Kidney capillary endothelial cell (primary cell): Measurements from ENCODE around the gene JMJD8.

Experiments used
- DNase-seq: peaks from one replicate; pipeline ENCODE4 v3.0.0-alpha.2; 2018; ENCODE audit warnings: low spot score

JMJD8 gene

DNA sequence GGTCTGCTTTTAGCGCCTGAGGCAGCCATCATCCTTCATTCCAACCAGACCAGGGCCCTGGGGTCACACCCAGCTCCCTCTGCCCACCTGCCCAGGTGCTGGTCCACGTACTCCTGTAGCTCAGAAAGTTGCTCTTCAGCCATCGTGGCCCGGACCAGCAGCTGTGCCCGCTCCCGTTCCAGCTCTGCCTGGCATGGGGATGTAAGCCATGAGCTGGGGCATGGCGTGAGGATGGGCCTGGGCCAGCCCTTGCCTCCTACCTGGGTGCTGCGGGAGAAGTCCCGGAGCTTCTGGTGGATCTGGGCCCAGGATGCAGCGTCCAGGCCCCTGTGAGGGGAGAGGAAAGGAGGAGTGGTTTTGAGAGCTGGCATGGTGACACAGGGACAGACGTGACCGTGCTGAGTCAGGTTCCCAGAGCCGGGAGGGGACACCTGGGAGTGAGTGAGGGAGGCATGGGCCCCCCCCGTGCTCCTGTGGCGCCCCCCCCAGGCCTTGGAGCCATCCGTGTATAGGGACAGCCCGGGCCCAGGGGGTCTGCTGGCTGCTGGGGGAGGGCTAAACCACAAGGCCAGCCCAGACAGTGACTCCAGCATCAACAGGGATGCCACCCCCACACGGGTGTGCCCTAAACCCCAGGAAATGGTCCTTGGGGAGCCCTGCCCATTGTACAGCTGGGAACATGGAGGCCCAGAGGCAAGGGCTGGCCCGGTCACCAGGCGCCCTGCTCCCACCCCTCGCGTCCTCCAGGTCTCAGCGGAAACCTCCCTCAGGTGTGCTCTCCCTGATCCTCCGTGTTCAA is 38.9 kb upstream of the JMJD8 start:
- DNase-seq: no peak

DNA sequence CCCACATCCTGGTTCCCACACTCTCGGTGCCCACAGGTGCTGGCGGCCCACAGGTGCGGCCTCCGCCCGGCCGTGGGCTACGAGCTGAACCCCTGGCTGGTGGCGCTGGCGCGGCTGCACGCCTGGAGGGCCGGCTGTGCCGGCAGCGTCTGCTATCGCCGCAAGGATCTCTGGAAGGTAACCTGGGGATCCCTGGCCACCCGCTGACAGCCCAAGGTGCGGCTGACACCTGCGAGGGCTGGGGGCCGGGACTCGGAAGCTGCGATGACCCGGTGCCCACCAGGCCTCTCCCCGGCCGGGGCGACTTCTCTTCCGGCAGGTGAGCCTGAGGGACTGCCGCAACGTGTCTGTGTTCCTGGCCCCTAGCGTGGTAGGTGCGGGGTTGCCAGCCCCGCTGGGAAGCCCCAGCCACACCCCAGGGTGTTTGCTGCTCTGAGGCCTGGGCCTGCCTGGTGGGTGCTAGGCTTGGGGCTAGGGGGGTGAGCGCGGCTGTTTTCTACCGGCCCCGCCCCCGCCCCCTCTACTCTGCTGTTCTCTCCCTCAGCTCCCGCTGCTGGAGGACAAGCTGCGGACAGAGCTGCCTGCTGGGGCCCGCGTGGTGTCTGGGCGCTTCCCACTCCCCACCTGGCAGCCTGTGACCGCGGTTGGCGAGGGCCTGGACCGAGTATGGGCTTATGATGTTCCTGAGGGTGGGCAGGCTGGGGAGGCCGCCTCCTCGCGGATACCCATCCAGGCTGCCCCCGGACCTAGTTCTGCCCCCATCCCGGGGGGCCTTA is 37.8 kb upstream of the JMJD8 start:
- no peak for DNase-seq

DNA sequence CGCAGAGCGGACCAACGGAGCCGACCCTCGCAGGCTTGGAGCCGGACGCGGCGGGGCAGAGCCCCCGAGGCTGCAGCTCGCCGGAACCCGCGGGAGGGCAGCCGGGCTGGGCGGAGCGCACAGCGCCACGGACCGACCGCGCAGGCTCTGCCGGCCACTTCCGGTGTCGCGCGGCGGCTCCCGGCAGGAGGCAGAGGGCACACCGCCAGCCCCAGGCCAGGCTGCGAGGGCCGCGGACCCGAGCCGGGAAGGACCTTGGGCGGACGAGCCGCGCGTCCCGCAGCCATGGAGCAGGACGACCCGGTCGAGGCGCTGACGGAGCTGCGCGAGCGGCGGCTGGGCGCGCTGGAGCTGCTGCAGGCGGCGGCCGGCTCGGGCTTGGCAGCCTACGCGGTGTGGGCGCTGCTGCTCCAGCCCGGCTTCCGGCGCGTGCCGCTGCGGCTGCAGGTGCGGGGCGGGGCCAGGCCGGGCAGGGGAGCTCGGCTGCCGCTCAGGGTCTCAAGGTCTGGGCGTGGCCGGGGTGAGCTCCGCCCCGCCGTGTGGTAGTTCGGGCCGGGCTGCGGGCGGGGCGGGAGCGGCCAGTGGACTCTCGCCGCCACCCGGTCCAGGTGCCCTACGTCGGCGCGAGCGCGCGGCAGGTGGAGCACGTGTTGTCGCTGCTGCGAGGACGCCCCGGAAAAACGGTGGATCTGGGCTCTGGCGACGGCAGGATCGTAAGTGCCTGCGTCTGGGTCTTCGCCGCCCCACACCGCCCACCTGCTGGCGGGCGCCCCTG is 37.0 kb upstream of the JMJD8 start, which contains the start of gene ANTKMT:
TSS of gene ANTKMT (plus strand) at position 157 of the 775 bp plus-strand sequence. CDS start at position 286, 129 bp downstream.
- DNase-seq: peak; percentile 50

DNA sequence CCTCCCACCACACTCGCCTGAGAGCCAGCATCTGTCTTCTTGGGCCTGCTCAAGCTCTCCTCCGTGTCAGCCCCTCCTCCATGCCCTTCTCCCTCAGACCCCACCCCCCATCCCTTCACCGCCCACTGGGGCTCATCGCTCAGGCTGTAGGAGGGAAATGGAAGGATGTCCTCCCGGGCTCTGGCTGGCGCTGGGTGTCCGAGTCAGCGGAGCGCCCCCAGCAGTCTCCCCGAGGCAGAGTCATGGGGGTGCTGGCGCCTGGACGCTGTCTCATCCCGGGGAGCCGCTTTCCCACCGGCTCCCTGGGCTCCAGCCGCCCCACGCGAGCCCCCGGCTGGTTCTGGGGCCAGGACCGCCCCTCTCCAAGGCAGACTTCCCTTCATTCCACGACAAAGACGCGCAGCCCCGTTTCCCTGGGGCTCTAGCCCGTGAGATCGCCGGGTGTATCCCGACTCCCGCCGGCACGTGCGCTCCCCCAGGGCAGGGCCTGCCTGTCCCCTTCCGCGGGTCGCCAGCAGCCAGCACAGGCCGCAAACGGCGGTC is 36.4 kb upstream of the JMJD8 start:
- peak; percentile 50 for DNase-seq

DNA sequence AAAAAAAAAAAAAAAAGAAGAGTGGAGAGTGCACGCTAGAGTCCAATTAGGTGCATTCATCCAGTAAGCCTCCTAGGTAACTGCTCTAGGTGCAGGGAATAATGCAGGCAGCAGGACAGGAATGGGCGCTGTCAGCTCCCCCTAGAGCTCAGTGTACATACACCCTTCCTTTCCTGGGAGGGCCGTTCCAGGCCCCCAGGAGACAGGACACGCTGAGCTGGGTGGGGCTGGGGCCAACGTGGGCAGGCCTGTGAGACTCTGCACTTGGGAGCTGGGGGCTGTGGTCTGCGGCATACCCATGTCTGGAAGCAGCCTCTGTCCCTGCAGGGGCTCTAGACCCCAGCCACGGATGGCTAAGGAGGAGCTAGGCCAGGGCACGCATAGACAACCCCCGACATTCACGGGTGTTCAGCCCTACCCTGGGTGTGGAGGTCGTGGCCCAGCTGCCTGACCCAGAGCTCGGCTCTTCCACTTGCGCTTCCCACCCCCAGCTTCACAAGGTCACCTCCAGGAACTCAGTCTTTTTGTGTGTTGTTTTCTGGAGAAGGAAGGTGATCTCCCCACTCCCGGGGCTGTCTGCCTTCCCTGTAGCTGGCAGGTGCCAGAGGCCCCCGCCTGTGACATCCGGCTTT is 35.8 kb upstream of the JMJD8 start:
- no peak for DNase-seq

DNA sequence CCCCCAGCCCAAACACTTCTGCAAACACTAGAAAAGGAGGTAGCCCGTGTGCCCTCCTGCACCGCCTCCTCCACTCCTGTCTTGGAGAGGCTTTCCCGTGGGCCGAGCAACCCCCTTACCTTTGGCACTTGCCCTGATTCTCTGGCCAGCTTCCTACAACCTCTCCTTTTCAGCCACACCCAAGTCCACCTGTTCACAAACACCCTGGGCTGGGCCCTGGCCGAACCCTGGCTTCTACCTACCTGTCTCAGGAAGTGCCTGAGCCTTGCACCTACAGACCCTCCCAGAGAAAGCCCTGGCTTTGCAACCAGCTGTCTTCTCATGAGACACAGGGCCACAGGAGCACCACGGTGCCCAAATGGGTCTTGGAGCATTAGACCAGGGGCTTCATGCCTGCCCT is 34.8 kb upstream of the JMJD8 start:
- no peak for DNase-seq

DNA sequence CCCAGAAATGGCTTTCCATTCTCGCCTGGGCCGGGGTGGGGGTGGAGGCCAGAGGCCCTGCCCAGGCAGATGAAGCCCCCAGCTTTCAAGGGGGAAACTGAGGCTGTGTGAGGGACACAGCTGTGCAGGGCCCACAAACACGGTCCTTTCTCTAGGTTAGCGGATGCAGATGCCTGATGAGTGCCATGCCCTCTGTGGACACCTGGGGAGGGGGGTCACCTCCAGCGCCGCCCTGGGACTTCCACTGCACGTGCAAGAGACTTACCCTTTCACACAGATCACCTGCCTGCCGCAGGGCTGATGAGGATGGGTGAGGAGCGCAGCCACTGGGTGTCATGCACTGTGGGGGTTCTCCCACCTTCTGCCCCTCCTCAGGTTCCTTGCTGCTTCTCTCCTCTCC is 34.3 kb upstream of the JMJD8 start:
- DNase-seq: no peak

DNA sequence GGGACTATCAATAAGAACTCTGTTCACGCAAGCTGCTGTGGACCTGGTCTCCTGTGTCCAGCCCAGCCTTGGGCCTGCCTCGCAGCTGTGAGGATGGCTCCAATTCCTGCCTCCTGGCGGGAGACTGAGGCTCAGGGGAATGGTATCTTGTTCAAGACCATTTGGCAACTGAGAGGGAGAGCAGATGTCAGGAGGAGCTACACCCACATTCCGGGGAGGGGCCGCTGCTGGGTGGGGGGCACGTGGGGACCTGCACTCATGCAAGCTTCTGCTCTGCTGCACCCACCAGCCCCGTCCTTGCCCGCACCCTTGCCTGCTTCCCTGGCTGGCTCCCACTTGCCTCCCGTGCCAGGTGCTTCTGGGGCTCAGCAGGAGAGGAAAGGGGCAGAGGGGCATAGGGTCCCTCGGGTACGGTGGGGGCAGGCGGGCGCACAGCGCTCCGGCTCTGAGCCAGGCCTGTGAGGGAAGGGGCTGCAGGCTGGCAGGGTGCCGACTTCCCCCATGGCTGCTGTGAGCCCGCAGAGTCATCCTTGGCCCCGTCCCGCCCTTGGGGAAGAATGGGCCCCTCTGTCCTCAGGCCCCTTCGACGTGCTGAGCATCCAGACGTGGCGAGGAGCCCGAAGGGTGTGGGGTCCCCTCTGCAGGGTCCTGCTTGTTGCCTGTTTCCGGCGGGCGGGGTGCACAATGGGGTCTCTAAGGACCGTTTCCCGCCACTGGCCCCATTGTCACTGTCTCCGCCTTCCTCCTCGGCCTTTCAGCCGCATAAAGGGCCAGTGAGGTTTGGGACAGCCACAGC is 33.5 kb upstream of the JMJD8 start:
- no peak for DNase-seq

DNA sequence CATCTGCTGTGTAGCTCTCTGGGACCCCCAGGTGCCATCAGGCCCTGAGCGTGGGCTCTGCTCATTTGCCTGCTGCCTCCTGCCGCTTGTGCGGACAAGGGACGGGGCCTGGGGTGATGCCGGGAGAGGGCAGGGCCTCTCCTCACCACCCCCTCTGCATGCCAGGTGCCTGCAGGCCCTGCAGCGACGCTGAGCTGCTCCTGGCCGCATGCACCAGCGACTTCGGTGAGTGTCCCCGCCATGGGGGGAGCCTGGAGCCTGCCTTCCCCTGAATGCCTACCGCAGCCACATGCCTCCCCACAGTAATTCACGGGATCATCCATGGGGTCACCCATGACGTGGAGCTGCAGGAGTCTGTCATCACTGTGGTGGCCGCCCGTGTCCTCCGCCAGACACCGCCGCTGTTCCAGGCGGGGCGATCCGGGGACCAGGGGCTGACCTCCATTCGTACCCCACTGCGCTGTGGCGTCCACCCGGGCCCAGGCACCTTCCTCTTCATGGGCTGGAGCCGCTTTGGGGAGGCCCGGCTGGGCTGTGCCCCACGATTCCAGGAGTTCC is 32.7 kb upstream of the JMJD8 start:
- no peak for DNase-seq

DNA sequence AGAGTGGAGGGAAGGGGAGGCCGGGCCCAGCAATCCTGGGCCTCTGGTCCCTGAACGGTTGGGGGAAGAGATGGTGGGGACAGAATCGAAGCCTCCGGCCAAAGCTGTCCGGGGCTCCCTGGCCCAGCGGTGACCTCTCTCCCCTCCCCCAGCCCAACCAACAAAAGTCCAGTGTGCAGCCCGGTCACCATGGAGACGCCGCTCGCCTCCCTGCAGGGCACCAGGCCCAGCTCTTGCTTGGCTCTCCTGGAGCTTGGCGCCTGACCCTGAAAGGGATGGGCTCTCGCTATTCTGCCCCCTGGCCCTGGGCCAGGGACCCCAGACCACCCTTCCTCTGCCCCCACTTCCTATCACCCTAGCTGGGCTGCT is 32.0 kb upstream of the JMJD8 start:
- DNase-seq: no peak

DNA sequence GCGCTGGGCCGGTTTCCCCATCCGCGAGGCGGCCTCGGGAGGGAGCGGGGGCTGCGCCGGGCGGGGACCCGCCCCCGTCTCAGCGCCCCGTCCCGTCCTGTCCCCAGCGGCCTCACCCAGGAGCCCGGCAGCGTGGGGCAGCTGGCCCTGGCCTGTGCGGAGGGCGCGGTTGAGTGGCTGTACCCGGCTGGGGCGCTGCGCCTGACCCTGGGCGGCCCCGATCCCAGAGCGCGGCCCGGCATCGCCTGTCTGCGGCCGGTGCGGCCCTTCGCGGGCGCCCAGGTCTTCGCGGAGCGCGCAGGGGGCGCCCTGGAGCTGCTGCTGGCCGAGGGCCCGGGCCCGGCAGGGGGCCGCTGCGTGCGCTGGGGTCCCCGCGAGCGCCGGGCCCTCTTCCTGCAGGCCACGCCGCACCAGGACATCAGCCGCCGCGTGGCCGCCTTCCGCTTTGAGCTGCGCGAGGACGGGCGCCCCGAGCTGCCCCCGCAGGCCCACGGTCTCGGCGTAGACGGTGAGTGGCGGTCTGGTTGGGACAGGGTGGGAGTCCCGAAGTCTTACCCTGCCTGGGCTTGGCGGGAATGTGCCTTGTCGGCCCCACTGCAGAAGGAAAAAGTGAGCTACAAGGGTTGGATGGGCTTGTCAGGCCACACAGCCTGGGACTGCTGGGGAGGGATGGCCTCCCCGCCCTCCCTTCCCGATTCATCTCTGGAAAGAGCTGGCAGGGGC is 31.5 kb upstream of the JMJD8 start:
- DNase-seq: no peak

DNA sequence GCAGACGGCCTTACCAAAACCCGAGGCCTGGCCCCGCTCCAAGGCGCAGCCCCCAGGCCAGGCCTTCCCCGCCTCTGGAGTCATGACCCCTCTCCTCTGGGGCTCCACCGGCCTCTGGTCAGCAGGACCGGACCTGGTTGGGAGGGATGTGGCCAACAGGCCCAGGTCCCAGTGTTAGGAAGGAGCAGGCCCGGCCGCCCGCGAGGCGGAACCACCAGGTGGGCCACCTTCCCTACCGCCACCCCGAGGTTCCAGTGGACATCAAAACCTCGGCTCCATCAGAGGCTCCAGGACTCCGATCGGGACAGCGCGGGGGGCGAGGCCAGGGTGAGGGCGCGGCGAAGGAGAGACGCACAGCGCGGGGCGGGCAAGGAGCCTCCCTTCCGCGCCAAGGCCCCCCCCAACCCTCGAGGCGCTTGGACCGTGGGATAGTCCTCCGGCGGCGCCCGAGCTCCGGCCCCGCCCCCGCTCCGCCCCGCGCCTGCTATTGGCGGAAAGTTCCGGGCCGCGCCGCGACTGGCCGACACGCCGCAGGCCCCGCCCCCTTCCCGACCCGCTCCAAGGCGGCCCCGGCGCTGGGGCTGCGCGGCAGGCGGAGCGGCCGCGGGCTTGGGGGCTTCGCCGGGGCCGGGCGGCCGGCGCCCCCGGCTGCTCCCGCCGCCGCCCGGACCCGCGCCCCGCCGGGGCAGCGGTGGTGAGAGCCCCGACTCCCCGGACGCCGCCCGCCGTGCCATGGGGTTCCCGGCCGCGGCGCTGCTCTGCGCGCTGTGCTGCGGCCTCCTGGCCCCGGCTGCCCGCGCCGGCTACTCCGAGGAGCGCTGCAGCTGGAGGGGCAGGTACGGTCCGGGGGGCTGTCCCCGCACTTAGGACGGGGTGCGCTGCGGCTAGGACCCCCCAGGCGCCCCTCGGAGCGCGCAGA is 30.7 kb upstream of the JMJD8 start, which contains the start of gene METRN:
TSS of gene METRN (plus strand) at position 561 of the 919 bp plus-strand sequence. CDS start at position 733, 172 bp downstream.
- peak; percentile 81 for DNase-seq

DNA sequence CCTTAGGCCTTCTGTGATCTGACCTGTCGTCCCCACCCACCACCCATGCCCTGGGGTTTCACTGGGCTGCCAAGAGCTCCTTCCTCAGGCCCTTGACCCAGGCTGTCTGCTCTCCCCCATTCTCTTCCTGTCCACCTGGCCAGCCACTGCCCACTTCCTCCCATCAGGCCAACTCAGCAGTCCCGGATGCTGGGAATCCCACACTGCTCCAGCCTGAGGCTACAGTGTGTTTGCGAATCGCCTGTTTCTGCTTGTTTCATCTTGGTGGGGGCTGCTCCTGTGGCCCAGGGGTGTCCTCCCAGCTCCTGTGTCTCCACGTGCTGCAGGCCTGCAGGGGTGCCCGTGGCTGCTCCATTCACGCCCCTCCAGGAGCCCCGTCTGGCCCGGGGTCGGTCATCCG is 29.9 kb upstream of the JMJD8 start:
- DNase-seq: no peak

DNA sequence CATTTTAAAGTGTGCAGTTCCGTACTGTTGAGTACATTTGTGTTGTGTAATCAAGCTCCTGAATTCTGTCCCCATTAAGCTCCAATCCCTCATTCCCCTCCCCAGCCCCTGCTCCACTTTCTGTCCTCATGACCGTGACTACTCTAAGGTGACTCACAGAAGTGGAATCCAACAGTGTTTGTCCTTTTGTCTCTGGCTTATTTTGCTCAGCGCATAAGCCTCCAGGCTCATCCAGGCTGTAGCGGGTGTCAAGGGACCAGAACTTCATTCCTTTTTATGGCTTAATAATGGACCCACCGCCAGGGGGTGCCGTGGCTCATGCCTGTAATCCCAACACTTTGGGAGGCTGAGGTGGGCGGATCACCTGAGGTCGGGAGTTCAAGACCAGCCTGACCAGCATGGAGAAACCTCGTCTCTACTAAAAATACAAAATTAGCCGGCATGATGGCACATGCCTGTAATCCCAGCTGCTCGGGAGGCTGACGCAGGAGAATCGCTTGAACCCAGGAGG is 28.7 kb upstream of the JMJD8 start:
- DNase-seq: peak; percentile 87

DNA sequence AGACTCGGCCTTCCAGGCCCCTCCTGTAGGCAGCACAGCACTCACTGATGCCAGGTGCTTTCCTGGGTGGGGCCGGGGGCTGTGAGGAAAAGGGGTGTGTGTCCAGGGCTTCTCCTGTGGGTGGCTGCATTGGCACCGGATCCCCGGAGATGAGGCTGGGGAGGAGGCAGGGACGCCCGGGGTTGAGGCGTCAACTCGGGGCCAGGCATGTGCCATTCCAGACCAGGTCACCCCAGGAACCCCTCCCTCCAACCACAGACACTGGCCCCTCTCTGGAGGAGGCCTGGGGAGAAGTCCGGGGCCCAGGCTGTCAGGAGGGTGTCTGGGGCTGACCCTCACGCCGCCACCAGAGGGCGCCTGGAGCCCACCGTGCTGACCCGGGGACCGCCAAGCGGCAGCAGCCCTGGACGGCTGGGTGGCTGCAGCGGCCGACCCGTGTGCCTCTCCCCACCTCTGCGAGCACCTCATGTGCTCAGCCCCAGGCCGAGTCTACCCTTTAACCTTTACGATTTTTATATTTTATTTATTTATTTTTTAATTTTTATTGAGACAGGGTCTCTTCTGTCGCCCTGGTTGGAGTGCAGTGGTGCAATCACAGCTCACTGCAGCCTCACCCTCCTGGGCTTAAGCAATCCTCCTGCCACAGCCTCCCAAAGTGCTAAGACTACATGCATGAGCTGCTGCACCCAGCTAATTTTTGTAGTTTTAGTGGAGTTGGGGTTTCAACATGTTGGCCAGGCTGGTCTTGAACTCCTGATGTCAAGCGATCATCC is 27.6 kb upstream of the JMJD8 start:
- no peak for DNase-seq

DNA sequence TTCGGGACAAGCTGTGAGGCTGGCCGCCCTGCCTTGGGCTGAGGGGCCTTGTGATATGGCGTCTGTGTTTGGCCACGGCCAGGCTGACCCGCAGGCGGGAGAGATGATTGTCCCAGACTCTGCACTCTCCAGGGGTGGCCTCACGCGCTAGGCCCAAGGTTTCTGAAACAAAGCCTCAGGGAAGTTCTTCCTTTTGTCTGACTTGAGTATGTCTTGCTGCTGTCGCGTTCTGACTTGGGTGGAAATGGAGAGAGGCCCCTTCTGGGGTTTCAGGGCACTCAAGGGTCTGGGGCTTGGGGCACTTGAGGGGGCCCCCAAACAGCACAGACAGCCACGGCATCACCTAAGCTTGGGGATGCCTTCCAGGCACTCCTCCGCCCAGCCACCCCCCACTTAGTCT is 26.9 kb upstream of the JMJD8 start:
- no peak for DNase-seq

DNA sequence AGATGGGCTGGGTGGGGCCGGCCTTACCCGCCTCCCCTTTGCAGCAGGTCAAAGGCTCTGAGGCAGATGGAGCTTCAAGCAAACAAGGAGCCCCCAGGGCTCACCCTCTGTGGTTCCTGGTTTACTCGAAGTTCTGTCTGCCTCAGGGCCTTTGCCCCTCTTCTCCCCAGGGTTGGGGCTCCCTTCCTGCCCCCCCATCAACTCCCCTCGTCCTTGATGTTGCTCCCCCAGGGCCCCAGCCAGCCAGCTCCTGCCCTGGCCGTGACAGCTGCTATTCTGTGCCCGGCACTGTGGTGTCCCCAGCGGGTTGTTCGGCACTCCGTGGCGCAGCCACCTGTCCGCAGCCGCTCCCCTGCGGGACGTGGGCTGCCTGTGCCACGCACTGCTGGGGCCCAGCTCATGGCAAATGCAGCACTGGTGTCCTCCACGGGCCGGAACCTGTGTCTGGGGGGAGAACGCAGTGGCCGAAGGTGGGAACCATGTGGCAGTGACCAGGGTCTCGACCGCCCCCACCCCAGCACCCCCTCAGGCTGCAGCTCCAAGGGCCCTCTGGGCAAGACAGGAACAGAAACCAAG is 26.5 kb upstream of the JMJD8 start:
- DNase-seq: no peak
